Fibroblast of lung (primary cell): ENCODE measurements around the gene TANC1. TPM values are rescaled to one million over a fixed set of nuclear protein-coding genes. Genes with fewer than 3 reads are reported as not detected.
A peak's percentile ranks its signal among the peaks of the same experiment; 100 is the strongest.

Source experiments
- DNase-seq, 2 donors: peaks; one replicate each; pipeline versions ENCODE4 v3.0.0 to v3.0.0-alpha.2; 2010; ENCODE audit warnings: low read depth in 2 of 2
- H2AFZ ChIP-seq: 2 replicates; pipeline ENCODE4 v1.5.1; 2012; ENCODE audit warnings: low read length, control low read depth, inconsistent platforms
- H3K27ac ChIP-seq: 2 replicates; pipeline ENCODE4 v1.5.1; 2011; ENCODE audit warnings: low read length, control low read depth; ENCODE audit not compliant: insufficient read depth
- H3K27me3 ChIP-seq: 2 replicates; pipeline ENCODE4 v1.5.1; 2011; ENCODE audit warnings: mild to moderate bottlenecking, low read length; ENCODE audit not compliant: control insufficient read depth, insufficient read depth
- H3K36me3 ChIP-seq: 2 replicates; pipeline ENCODE4 v1.5.1; 2011; ENCODE audit warnings: low read length; ENCODE audit not compliant: control insufficient read depth, insufficient read depth
- H3K4me1 ChIP-seq: 2 replicates; pipeline ENCODE4 v1.5.1; 2011; ENCODE audit warnings: low read length; ENCODE audit not compliant: control insufficient read depth, insufficient read depth; ENCODE audit errors: extremely low read depth
- H3K4me2 ChIP-seq: 2 replicates; pipeline ENCODE4 v1.5.1; 2011; ENCODE audit warnings: low read length, control low read depth; ENCODE audit not compliant: insufficient read depth; ENCODE audit errors: extremely low read depth
- H3K4me3 ChIP-seq, 4 experiments: fragments of 200-600 bp in 1 of 4; sonication (generic) in 1 of 4; replicated peaks in 1 of 4; 2 replicates each; pipeline ENCODE4 v1.5.1; 2011 to 2016; ENCODE audit warnings: low read length in 4 of 4, low read depth in 3 of 4, mild to moderate bottlenecking in 3 of 4, control low read depth in 2 of 4, inconsistent platforms in 1 of 4, mixed read lengths in 1 of 4; ENCODE audit not compliant: insufficient read depth in 1 of 4; ENCODE audit errors: control extremely low read depth in 1 of 4
- H3K79me2 ChIP-seq: 2 replicates; pipeline ENCODE4 v1.5.1; 2012; ENCODE audit warnings: mild to moderate bottlenecking, low read length, inconsistent platforms; ENCODE audit not compliant: control insufficient read depth, insufficient read depth
- H3K9ac ChIP-seq: 2 replicates; pipeline ENCODE4 v1.5.1; 2011; ENCODE audit warnings: mild to moderate bottlenecking, low read length, control low read depth; ENCODE audit not compliant: insufficient read depth
- H3K9me3 ChIP-seq: 2 replicates; pipeline ENCODE4 v1.5.1; 2012; ENCODE audit warnings: low read depth, low read length; ENCODE audit not compliant: control insufficient read depth, insufficient read depth
- H4K20me1 ChIP-seq: 2 replicates; pipeline ENCODE4 v1.5.1; 2011; ENCODE audit warnings: low read length; ENCODE audit not compliant: control insufficient read depth, insufficient read depth; ENCODE audit errors: extremely low read depth
- CTCF ChIP-seq, 2 donors: IDR thresholded peaks in 1 of 2; conservative IDR thresholded peaks in 1 of 2; 1 replicate in 1 of 2; 2 replicates in 1 of 2; pipeline ENCODE4 v1.5.1; 2011 to 2012; ENCODE audit warnings: low read length in 2 of 2, control low read depth in 1 of 2, inconsistent platforms in 1 of 2, low read depth in 1 of 2, mild to moderate bottlenecking in 1 of 2
- EZH2 ChIP-seq: IDR thresholded peaks from 2 replicates; pipeline ENCODE4 v1.5.1; 2012; ENCODE audit warnings: low read length, control low read depth, mild to moderate bottlenecking; ENCODE audit errors: missing control alignments
- polyA plus RNA-seq, 2 donors: library from polyadenylated mRNA; depleted of rRNA in 1 of 2; stranded (reverse) in 1 of 2; unstranded in 1 of 2; fragments of >200 nt; gene quantifications; 2 replicates each; pipeline ENCODE4 v1.2.1, GENCODE V29; 2011 to 2012; ENCODE audit warnings: missing spikeins in 1 of 2
- total RNA-seq: library from RNA; depleted of rRNA; stranded (reverse); fragments of >200 nt; gene quantifications from 2 replicates; pipeline ENCODE4 v1.2.1, GENCODE V29; 2014

The TANC1 gene
- total and polyA plus RNA-seq, 2 donors (not counting 1 experiment from before 2014, with no cell fraction given), result 32.7 to 41.9 TPM

GRCh38 chr2:158923180-158923594 lies 45.3 kb upstream of the TANC1 start:
- Histone ChIP-seq H3K36me3 (no peaks in the 10 kb centered on the region), H4K20me1 (no peaks in the 10 kb centered on the region), H3K4me1 (no peaks in the 10 kb centered on the region), H3K4me2 (no peak overlapping the region), H2AFZ (no peak overlapping the region), H3K79me2 (no peaks in the 10 kb centered on the region), H3K9me3 (no peaks in the 10 kb centered on the region), H3K9ac (no peak overlapping the region), H3K4me3 (no peak overlapping the region), H3K27ac (no peak overlapping the region), H3K27me3 (no peaks in the 10 kb centered on the region)
- TF ChIP-seq CTCF (conservative IDR thresholded peaks at IDR 0.05 in 1 of 2, IDR thresholded peaks at IDR 0.05 in 1 of 2; ENCODE audit: low read depth in 1 of 2, low read length in 2 of 2) (no peak), EZH2 (no peak)
- DNase-seq, result peak in 1 of 2 donors; percentile 28

- Histone ChIP-seq H3K4me3 (no peak overlapping the region), H3K4me2 (no peak overlapping the region), H2AFZ (no peak overlapping the region), H3K9me3 (no peaks in the 10 kb centered on the region), H3K79me2 (no peaks in the 10 kb centered on the region), H4K20me1 (no peaks in the 10 kb centered on the region), H3K9ac (no peak overlapping the region), H3K27me3 (no peaks in the 10 kb centered on the region), H3K27ac (no peak overlapping the region), H3K4me1 (no peaks in the 10 kb centered on the region), H3K36me3 (no peaks in the 10 kb centered on the region)
- DNase-seq, result peak in 1 of 2 donors; percentile 4
- TF ChIP-seq CTCF (conservative IDR thresholded peaks at IDR 0.05 in 1 of 2, IDR thresholded peaks at IDR 0.05 in 1 of 2; ENCODE audit: low read depth in 1 of 2, low read length in 2 of 2) (no peak), EZH2 (no peak)
Observed at GRCh38 chr2:158923641-158924040, 44.8 kb upstream of the TANC1 start.

- Histone ChIP-seq H2AFZ (no peak overlapping the region), H4K20me1 (no peaks in the 10 kb centered on the region), H3K79me2 (no peaks in the 10 kb centered on the region), H3K36me3 (no peaks in the 10 kb centered on the region), H3K27me3 (no peaks in the 10 kb centered on the region), H3K4me1 (peaks cover 5% of the 10 kb centered on the region), H3K27ac (no peak overlapping the region), H3K4me2 (peak overlapping the region; percentile 58), H3K9ac (no peak overlapping the region), H3K4me3 (peak overlapping the region in 1 of 4 experiments; percentile 31), H3K9me3 (no peaks in the 10 kb centered on the region)
- TF ChIP-seq CTCF (conservative IDR thresholded peaks at IDR 0.05 in 1 of 2, IDR thresholded peaks at IDR 0.05 in 1 of 2; ENCODE audit: low read depth in 1 of 2, low read length in 2 of 2) (no peak), EZH2 (no peak)
- peak; percentile 82 to 86 for DNase-seq
Observed at GRCh38 chr2:158926478-158926948, 41.9 kb upstream of the TANC1 start.
